CD1c-positive myeloid dendritic cell (primary cell): ENCODE data around the gene ZNF552.
A peak's percentile ranks its signal among the peaks of the same experiment; 100 is the strongest.

Experiments used
- DNase-seq: peaks from one replicate; pipeline ENCODE4 v3.0.0-alpha.2; 2016; ENCODE audit errors: extremely low spot score

Gene ZNF552

GRCh38 chr19:57776764-57777296 lies 37.9 kb downstream of the ZNF552 start:
- no peak for DNase-seq

GRCh38 chr19:57773488-57773887 lies 41.2 kb downstream of the ZNF552 start:
- no peak for DNase-seq

DNA sequence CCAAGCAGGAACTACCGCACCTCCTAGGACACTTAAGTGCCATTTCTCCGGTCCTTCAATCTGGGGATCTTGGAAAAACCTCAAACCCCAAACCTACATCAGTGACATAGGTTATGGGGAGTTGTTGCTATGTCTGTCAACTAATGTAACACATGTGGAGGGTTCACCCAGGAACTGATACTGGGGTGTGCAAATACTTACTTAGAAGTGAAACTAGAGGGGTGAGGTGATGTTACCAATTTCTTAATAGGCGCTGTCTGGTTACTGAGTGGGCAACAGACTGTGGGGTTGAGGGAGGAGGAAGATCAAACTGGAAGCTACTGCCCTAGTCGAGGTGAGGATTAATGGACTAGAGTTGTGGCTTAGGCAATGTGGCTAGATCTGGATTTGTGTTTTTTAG lies 43.3 kb downstream of the ZNF552 start:
- DNase-seq: peak; percentile 60

DNA sequence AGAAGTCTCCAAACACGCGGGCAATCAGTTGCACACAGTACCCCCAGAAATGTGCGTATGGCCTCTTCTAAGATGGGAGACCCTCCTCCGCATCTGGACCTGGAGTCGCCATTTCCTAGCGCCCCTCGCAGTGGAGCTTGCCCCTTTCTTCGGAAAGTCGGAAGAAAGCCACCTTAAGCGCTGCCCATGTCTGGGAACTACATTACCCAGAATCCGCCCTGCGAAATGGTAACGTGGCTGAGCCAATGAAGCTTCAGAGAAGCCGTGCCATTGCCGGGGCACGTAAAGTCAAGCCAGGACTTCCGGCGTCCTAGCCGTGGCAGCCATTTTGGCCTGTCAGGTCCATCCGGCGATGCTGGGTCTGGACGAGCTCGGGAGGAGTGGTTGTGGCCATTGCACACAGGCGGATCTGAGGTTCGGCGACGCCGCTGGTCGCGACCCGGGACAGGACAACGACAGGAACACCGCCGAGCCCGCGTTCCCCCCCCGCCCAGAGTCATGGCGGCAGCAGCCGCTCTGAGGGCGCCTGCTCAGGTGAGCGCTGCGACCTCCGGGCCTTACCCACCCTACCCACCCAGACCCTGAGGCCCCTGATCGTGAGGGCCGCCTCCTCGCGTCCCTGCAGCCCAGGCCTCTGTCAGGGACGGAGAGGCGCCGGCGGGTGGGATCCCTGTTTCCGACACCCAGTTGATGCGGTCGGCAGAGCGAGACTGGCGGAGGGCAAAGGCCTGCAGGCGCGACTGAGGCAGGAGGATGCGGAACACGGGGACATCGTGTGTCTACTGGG lies 45.2 kb downstream of the ZNF552 start, which contains the start of gene ZNF586:
TSS of gene ZNF586 (plus strand) at position 332 of the 787 bp plus-strand sequence. CDS start at position 499, 167 bp downstream.
- DNase-seq: peak; percentile 96

GRCh38 chr19:57759096-57759495 lies 55.6 kb downstream of the ZNF552 start:
- no peak for DNase-seq

- no peak for DNase-seq
These were observed 56.8 kb downstream of the ZNF552 start for GRCh38 chr19:57757941-57758340.
